Neural progenitor cell (in vitro differentiated cells): ENCODE measurements around the gene AGXT.

Experiments
- EZH2phosphoT487 ChIP-seq: fragments of 200-600 bp; sonication (generic); IDR thresholded peaks from 2 replicates; pipeline ENCODE4 v1.6.1; 2017; ENCODE audit warnings: antibody characterized with exemption
- TF ChIP-seq, protein P1 (sequence below): fragments of 200-600 bp; sonication (generic); IDR thresholded peaks from 2 replicates; pipeline ENCODE4 v1.5.1; 2017; ENCODE audit warnings: antibody characterized with exemption, mild to moderate bottlenecking

DNA sequence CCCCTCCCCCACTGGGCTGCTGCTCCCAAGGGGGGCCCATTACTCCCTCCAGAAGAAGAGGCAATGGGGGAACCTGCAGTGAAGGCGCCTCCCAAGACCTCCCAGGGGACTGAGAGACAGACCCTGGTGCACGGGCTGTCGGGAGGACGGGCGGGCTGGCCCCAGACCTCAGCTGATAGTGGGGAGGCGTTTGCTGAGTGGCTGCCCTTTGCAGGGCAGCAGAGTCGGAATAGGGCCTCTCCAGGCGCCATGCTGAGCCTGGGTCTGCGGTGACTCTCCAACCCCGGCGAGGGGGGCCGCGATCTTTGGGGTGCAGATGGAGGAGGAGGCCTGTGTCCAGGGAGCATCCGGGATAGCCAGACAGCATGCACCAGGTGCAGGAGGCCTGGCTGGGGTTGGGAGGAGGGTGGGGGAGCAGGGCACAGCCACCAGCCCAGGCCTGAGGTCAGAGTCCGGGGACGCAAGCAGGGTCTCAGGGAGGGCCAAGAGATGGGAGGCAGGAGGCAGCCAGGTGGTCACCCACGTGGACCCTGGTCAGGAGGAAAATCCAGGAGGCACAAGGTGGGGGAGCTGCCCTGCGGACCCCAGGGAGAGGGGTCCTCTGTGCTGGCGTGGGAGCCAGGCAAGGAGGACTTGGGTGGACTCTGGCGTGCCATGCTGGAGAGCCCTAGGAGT, 48.5 kb downstream of the AGXT start:
- TF ChIP-seq, protein P1, sequence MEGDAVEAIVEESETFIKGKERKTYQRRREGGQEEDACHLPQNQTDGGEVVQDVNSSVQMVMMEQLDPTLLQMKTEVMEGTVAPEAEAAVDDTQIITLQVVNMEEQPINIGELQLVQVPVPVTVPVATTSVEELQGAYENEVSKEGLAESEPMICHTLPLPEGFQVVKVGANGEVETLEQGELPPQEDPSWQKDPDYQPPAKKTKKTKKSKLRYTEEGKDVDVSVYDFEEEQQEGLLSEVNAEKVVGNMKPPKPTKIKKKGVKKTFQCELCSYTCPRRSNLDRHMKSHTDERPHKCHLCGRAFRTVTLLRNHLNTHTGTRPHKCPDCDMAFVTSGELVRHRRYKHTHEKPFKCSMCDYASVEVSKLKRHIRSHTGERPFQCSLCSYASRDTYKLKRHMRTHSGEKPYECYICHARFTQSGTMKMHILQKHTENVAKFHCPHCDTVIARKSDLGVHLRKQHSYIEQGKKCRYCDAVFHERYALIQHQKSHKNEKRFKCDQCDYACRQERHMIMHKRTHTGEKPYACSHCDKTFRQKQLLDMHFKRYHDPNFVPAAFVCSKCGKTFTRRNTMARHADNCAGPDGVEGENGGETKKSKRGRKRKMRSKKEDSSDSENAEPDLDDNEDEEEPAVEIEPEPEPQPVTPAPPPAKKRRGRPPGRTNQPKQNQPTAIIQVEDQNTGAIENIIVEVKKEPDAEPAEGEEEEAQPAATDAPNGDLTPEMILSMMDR: no peak
- TF ChIP-seq EZH2phosphoT487: no peak
